ENCODE results near the gene PHACTR1.

- TF ChIP-seq CTCF (IDR thresholded peaks at IDR 0.05): no peak
- no peak for TF ChIP-seq EP300 (IDR thresholded peaks at IDR 0.05)
- no peak for TF ChIP-seq POLR2AphosphoS5 (IDR thresholded peaks at IDR 0.05)
Measured at GRCh38 chr6:12704946-12705345, 11.6 kb upstream of the PHACTR1 start.
